WERI-Rb-1 (cell line): ENCODE data around the gene TARBP1.

ENCODE experiments used
- DNase-seq: peaks from one replicate; pipeline ENCODE4 v3.0.0-alpha.2; 2020
- H3K27ac ChIP-seq: fragments of 250-450 bp; sonication (Bioruptor Pico); 2 replicates; pipeline ENCODE4 v1.5.1; 2020; ENCODE audit warnings: mild to moderate bottlenecking, moderate library complexity
- H3K27me3 ChIP-seq: fragments of 250-450 bp; sonication (Bioruptor Pico); 2 replicates; pipeline ENCODE4 v1.5.1; 2021; ENCODE audit warnings: mild to moderate bottlenecking, low read depth, moderate library complexity; ENCODE audit not compliant: insufficient read depth, severe bottlenecking
- H3K36me3 ChIP-seq: fragments of 250-450 bp; sonication (Bioruptor Pico); 2 replicates; pipeline ENCODE4 v1.5.1; 2020; ENCODE audit warnings: mild to moderate bottlenecking, moderate library complexity
- H3K4me3 ChIP-seq: 2 replicates; pipeline ENCODE4 v1.5.1; 2011; ENCODE audit warnings: low read depth, mild to moderate bottlenecking, control low read depth, low read length
- H3K9me3 ChIP-seq: fragments of 250-450 bp; sonication (Bioruptor Pico); 2 replicates; pipeline ENCODE4 v1.5.1; 2021; ENCODE audit warnings: mild to moderate bottlenecking, moderate library complexity; ENCODE audit not compliant: severe bottlenecking
- TF ChIP-seq, protein P1 (sequence below): IDR thresholded peaks from 2 replicates; pipeline ENCODE4 v1.5.1; 2011; ENCODE audit warnings: low read depth, mild to moderate bottlenecking, control low read depth, inconsistent platforms, low read length

TARBP1 gene

DNA sequence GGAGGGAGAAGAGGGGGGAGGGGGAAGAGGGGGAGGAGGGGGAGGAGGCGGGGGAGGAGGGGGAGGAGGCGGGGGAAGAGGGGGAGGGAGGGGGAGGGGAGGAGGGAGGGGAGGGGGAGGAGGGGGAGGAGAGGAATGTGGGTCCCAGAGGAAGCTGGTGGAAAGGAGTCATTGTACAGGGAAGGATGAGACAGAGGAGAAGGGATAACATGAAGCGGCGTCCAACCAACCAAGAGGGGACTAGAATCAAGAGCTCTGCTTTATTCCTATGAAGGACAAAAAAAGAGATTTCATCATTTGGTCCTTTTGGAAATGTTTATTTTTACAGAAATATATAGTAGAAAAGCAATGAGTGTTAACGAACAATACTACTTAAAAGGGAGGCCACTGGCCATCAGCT is 81.2 kb downstream of the TARBP1 start:
- Histone ChIP-seq H3K27me3 (no peaks in the 10 kb centered on the region), H3K36me3 (peaks cover 31% of the 10 kb centered on the region), H3K4me3 (no peak overlapping the region), H3K9me3 (no peaks in the 10 kb centered on the region), H3K27ac (no peak overlapping the region)
- TF ChIP-seq, protein P1, sequence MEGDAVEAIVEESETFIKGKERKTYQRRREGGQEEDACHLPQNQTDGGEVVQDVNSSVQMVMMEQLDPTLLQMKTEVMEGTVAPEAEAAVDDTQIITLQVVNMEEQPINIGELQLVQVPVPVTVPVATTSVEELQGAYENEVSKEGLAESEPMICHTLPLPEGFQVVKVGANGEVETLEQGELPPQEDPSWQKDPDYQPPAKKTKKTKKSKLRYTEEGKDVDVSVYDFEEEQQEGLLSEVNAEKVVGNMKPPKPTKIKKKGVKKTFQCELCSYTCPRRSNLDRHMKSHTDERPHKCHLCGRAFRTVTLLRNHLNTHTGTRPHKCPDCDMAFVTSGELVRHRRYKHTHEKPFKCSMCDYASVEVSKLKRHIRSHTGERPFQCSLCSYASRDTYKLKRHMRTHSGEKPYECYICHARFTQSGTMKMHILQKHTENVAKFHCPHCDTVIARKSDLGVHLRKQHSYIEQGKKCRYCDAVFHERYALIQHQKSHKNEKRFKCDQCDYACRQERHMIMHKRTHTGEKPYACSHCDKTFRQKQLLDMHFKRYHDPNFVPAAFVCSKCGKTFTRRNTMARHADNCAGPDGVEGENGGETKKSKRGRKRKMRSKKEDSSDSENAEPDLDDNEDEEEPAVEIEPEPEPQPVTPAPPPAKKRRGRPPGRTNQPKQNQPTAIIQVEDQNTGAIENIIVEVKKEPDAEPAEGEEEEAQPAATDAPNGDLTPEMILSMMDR, result no peak
- no peak for DNase-seq

DNA sequence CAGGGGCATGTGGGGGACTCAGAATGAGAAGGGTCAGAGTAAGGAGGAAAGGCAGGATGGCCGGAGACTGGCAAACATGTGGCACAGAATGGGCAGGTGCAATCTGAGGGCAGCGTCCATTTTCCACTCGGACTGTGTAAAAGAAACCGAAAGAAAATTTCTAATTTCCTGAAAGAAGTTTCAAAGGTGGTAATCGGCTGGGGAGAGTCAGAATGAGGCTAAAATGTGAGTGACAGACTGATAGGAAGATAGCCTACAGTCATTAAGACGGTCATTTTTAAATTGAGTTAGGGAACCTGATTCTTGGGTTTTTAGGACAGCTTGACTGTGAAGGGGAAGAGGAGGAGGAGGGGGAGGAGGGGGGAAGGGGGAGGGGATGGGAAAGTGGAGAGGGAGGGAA is 82.1 kb downstream of the TARBP1 start:
- Histone ChIP-seq H3K4me3 (no peak overlapping the region), H3K27me3 (no peaks in the 10 kb centered on the region), H3K36me3 (peaks cover 36% of the 10 kb centered on the region), H3K27ac (no peak overlapping the region), H3K9me3 (no peaks in the 10 kb centered on the region)
- TF ChIP-seq, protein P1, result no peak
- no peak for DNase-seq

DNA sequence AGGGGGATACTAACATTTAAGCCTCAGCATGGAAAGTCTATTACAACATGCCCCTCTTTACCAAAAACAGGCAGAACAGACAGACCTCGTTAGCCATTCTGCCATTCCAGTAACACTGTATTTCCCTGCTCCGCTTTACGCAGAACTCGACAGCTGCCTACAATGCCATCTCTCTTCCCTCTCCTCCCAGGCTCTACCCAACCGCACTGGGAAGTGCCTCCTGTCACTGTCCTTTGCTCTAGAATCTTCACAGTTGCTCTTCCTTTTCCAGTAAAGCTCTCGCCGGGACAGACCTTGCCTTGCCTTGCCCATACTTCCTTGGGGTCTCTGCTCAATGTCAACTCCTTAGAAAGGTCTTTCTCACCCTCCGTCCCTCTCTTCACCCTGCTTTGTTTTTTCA is 82.9 kb downstream of the TARBP1 start:
- Histone ChIP-seq H3K27me3 (no peaks in the 10 kb centered on the region), H3K27ac (no peak overlapping the region), H3K9me3 (no peaks in the 10 kb centered on the region), H3K36me3 (peaks cover 41% of the 10 kb centered on the region), H3K4me3 (no peak overlapping the region)
- TF ChIP-seq, protein P1, result no peak
- no peak for DNase-seq

DNA sequence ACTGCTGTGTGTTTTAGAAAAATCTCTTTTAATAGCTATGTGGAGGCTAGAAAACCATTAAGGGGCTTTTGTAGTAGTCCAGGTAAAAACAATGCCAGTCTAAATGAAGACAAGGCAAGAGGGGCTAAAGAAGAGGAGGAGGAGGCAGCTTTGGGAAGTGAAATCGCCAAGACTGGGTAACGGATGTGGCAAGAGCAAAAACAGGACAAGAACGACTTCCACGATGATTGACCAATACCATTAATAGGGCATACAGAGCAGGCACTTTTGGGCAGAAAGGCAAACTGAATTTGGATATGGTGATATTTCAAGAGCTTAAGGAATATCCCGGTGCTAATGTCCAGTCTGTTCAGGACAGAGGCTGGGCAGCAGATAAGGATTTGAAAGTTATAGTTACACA is 83.7 kb downstream of the TARBP1 start:
- no peaks in the 10 kb centered on the region for H3K9me3 ChIP-seq
- DNase-seq, result no peak
- H3K27me3 ChIP-seq, result no peaks in the 10 kb centered on the region
- no peak overlapping the region for H3K27ac ChIP-seq
- no peak overlapping the region for H3K4me3 ChIP-seq
- H3K36me3 ChIP-seq, result peaks cover 41% of the 10 kb centered on the region
- TF ChIP-seq, protein P1, result no peak

DNA sequence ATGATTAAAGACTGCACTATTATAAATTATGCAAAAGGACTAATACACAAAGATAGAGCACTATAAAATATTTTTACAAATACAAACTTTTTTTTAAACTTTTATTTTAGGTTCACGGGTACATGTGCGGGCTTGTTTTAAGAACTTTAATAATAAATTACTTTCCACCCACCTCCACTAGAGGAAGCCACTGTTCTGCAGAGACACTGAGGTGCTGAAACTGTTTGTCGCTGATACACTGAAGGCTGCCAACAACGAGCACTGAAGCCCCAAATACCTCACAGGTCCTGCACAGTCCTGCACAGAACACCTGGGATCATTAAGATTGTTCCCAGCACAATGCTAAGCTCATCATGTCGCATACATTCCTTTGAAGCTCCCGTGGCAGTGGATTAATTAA is 85.8 kb downstream of the TARBP1 start:
- H3K27me3 ChIP-seq, result no peaks in the 10 kb centered on the region
- TF ChIP-seq, protein P1, result no peak

DNA sequence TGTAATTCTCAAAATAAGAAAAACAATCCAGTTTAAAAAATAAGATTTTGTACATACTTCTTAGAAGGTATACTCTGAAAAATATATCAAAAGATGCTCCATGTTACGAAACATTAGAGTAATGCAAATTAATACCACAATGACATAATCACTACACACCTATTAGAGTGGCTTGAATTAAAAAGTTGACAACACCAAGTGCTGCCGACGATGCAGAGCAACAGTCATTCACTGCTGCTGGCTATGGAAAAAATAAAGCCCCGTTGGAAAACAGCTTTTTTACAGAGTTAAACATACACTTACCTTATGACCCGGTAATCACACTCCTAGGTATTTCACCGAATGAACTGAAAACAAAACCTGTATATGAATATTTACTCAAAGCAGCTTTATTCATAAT is 90.9 kb downstream of the TARBP1 start:
- Histone ChIP-seq H3K4me3 (no peak overlapping the region), H3K27ac (no peak overlapping the region), H3K36me3 (peaks cover 41% of the 10 kb centered on the region), H3K27me3 (no peaks in the 10 kb centered on the region), H3K9me3 (no peaks in the 10 kb centered on the region)
- DNase-seq, result no peak
- TF ChIP-seq, protein P1, result no peak

More for the DNA sequence above, 85.8 kb downstream of the TARBP1 start:
- DNase-seq, result no peak
- no peak overlapping the region for H3K4me3 ChIP-seq
- H3K9me3 ChIP-seq, result no peaks in the 10 kb centered on the region
- H3K27ac ChIP-seq, result no peak overlapping the region
- H3K36me3 ChIP-seq, result peaks cover 36% of the 10 kb centered on the region
